ENCODE data around the gene CHST14.

Gene CHST14

GRCh38 chr15:40452296-40453090, 18.3 kb upstream of the CHST14 start:
- TF ChIP-seq CTCF (IDR thresholded peaks at IDR 0.05) = no peak

- TF ChIP-seq CTCF (IDR thresholded peaks at IDR 0.05) = no peak
These were observed 15.8 kb upstream of the CHST14 start for GRCh38 chr15:40454904-40455391.

GRCh38 chr15:40456299-40456712, 14.5 kb upstream of the CHST14 start:
- no peak for TF ChIP-seq CTCF (IDR thresholded peaks at IDR 0.05)

GRCh38 chr15:40456738-40457137, 14.0 kb upstream of the CHST14 start:
- TF ChIP-seq CTCF (IDR thresholded peaks at IDR 0.05) = no peak

GRCh38 chr15:40458495-40459371, 12.1 kb upstream of the CHST14 start:
- no peak for TF ChIP-seq CTCF (IDR thresholded peaks at IDR 0.05)

GRCh38 chr15:40459391-40460015, 11.3 kb upstream of the CHST14 start:
- no peak for TF ChIP-seq CTCF (IDR thresholded peaks at IDR 0.05)

- TF ChIP-seq CTCF (IDR thresholded peaks at IDR 0.05) = no peak
These were observed 10.4 kb upstream of the CHST14 start for GRCh38 chr15:40460404-40460803.
